ES-I3 (cell line): ENCODE measurements around the gene FAM151A.
"Not testable (repeated sequence)": the region's sequence is repeated elsewhere in the genome, so short reads cannot be mapped to it uniquely, and the experiment has no call there.

Source experiments
- H3K36me3 ChIP-seq: 2 replicates; pipeline ENCODE4 v1.6.1; 2013; ENCODE audit warnings: mild to moderate bottlenecking, low read length, control low read depth, moderate library complexity; ENCODE audit not compliant: insufficient read depth
- H3K4me1 ChIP-seq: 2 replicates; pipeline ENCODE4 v1.6.1; 2013; ENCODE audit warnings: mild to moderate bottlenecking, control low read depth, low read length; ENCODE audit not compliant: insufficient read depth
- H3K9ac ChIP-seq: 2 replicates; pipeline ENCODE4 v1.6.1; 2013; ENCODE audit warnings: low read depth, mild to moderate bottlenecking, low read length, moderate library complexity
- H3K9me3 ChIP-seq: 2 replicates; pipeline ENCODE4 v1.6.1; 2013; ENCODE audit warnings: mild to moderate bottlenecking, low read length, moderate library complexity; ENCODE audit not compliant: control insufficient read depth, insufficient read depth

FAM151A gene

DNA sequence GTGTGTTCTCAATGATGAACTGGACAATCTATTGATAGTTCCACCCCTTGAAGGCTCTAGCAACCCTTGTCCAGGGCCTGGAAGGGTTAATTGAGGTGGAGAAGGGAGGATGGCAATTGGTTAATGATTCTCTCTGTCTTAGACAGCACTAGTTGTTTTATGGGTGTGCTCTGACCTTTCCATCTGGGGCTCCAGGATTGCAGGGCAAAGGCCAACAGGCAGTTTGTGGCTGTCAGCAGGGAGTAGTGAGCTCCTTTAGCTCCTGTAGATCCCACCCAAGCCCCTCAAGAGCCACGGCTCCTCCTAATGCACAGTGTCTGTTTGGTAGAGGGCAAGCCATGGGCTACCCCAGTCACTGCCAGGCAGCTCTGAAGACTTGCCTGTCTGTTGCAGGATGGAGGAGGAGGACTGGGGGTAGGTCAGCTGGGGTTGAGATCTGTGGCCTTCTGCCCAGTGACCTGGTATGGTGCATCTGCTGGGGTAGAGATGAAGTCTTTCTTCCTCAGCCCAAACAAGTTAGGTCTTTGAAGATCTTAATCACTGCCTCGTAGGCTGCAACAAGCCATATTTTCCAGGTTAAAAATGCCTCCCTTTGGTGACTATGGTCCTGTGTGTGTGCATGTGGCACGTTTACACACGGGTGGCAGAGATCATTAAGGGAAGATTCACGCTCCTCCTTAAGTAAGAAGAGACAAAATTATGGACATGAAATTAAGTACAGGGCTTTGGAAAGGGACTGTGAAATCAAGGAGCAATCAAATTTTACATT, 26.0 kb upstream of the FAM151A start:
- H3K9me3 ChIP-seq: no peaks in the 10 kb centered on the region
- no peaks in the 10 kb centered on the region for H3K36me3 ChIP-seq
- H3K9ac ChIP-seq: no peak overlapping the region
- no peaks in the 10 kb centered on the region for H3K4me1 ChIP-seq

DNA sequence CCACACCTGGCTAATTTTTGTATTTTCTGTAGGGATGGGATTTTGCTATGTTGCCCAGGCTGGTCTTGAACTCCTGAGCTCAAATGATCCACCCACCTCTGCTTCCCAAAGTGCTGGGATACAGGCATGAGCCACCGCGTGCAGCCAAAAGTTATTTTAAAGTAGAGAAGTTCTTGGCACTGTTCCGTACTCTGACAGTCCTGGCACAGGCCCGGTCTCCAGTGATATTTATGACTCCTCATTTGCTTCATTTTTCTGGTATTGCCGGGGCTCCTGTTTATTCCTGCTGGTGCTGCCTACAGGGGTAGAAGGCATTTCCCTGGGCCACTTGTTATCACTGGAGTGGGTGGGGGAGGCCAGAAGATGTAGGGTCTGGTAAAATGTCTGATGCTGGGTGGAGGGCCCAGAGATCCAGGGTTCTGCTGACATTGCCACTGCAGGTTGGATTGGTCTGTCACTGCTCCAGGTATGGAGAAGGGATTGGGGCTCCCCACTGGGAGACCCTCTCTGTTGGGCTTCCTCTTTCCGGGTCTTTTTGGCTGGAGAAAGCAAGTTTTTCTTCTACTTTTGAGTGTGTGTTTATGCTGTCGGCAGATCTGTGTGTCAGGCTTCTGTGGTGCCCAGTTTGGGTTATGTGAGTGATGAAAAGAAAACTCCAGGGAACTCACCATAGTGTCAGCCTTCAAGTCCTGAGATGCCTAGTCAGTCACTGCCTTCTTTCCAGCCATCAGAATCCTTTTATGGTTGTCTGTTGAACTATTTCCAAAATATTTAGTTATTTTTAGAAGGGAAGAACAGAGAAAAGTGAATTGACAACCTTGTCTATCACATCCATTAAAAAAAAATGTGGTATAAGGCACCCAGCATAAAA, 22.7 kb upstream of the FAM151A start:
- H3K9ac ChIP-seq: no peak overlapping the region
- no peaks in the 10 kb centered on the region for H3K36me3 ChIP-seq
- no peaks in the 10 kb centered on the region for H3K4me1 ChIP-seq
- H3K9me3 ChIP-seq: no peaks in the 10 kb centered on the region

GRCh38 chr1:54643736-54644135, 20.4 kb upstream of the FAM151A start:
- Histone ChIP-seq H3K36me3 (no peaks in the 10 kb centered on the region), H3K4me1 (no peaks in the 10 kb centered on the region), H3K9me3 (no peaks in the 10 kb centered on the region), H3K9ac (no peak overlapping the region)

- H3K9me3 ChIP-seq: no peaks in the 10 kb centered on the region
- no peaks in the 10 kb centered on the region for H3K36me3 ChIP-seq
- H3K4me1 ChIP-seq: no peaks in the 10 kb centered on the region
- H3K9ac ChIP-seq: no peak within 1 kb of the TSS
Measured at GRCh38 chr1:54640863-54641836, 17.8 kb upstream of the FAM151A start, which contains the start of gene MROH7. Gene MROH7 (plus strand): TSS chr1:54641786. CDS start chr1:54652927, 11,141 bp downstream.

DNA sequence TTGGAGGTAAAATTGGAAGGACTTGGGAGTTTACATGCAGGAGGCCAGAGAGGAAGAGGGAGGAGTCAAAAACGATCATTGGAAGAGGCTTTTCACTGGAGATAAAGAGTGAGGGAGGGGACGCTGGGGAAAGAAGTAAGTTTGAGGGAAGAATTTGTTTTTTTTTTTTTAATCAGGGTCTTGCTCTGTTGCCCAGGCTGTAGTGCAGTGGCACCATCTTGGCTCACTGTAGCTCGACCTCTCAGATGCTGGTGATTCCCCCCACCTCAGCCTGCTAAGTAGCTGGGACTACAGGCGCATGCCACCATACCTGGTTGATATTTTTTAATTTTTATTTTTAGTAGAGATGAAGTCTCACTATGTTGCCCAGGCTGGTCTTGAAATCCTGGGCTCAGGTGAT, 17.0 kb upstream of the FAM151A start:
- H3K4me1 ChIP-seq: no peaks in the 10 kb centered on the region
- H3K36me3 ChIP-seq: no peaks in the 10 kb centered on the region
- peaks cover 3% of the 10 kb centered on the region; the same call in 1 of the 2 replicates for H3K9me3 ChIP-seq
- no peak overlapping the region for H3K9ac ChIP-seq

GRCh38 chr1:54636461-54637446, 13.4 kb upstream of the FAM151A start:
- not testable (repeated sequence) for H3K9me3 ChIP-seq, H3K9ac ChIP-seq, H3K4me1 ChIP-seq, H3K36me3 ChIP-seq

DNA sequence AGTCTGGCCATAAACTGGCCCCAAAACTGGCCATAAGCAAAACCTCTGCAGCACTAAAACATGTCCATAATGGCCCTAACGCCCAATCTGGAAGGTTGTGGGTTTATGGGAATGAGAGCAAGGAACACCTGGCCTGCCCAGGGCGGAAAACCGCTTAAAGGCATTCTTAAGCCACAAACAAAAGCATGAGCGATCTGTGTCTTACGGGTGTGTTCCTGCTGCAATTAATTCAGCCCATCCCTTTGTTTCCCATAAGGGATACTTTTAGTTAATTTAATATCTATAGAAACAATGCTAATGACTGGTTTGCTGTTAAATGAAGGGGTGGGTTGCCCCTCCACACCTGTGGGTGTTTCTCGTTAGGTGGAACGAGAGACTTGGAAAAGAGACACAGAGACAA, 12.5 kb upstream of the FAM151A start:
- not testable (repeated sequence) for H3K9ac ChIP-seq, H3K4me1 ChIP-seq, H3K9me3 ChIP-seq, H3K36me3 ChIP-seq

- Histone ChIP-seq H3K9ac (no peak overlapping the region), H3K4me1 (no peaks in the 10 kb centered on the region), H3K36me3 (no peaks in the 10 kb centered on the region), H3K9me3 (0 out of 2 replicates have a peak, but pooled peaks cover 4% of the 10 kb centered on the region)
Measured at GRCh38 chr1:54627196-54627595, 3.9 kb upstream of the FAM151A start.

DNA sequence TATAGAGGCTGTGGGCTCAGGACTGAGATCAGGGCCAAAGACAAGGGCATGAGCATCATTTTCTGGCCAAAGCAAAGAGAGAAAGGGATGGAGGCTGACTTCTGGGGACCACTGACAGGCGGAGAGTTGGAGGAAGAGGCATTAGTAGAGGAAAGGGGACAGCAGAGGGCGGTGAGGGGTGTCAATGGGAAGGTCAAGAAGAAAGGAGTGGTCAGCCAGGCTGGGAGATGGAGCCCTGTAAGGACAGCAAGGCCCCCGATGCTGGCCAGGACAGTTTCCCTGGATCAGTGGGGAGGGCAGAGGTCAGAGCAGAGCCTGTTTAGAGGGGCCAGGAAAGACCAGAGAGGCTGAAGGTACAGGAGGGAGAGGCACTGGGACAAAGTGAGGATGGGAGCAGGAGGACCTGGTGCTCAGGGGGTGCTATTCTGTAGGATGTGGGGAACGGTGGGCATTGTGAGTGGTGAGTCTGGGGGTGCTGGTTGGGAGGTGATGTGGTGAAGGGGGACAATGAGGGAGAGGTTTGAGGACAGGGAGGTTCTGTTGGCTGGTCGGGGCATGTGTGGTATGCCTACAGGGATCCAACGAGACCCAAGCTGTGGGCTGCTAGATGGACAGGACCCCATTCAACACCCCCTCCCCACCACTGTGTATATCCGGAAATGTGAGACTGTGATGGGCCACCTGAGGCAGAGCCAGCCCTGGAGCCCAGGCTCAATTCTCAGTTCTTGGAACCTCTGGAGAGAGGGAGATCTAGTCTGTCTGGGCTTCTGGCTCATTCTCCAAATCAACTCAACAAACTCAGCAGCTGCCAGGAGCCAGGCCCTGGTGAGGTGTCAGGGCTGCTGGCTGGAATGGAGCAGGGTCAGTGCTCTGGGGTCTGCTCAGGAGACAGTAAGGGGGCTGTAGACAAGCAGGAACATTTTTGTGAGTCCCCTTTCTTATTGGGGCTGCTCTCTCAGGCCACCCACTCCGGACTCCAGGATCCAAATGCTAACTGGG, 1.4 kb upstream of the FAM151A start:
- H3K9me3 ChIP-seq: 0 out of 2 replicates have a peak, but pooled peaks cover 4% of the 10 kb centered on the region
- no peak overlapping the region for H3K9ac ChIP-seq
- H3K4me1 ChIP-seq: no peaks in the 10 kb centered on the region; the same call in 1 of the 2 replicates
- no peaks in the 10 kb centered on the region for H3K36me3 ChIP-seq

GRCh38 chr1:54619749-54620148, 3.6 kb downstream of the FAM151A start:
- Histone ChIP-seq H3K36me3 (no peaks in the 10 kb centered on the region), H3K4me1 (peaks cover 8% of the 10 kb centered on the region), H3K9ac (no peak overlapping the region), H3K9me3 (no peaks in the 10 kb centered on the region)

GRCh38 chr1:54615531-54616279, 7.6 kb downstream of the FAM151A start:
- Histone ChIP-seq H3K9ac (no peak overlapping the region), H3K9me3 (no peaks in the 10 kb centered on the region), H3K36me3 (no peaks in the 10 kb centered on the region), H3K4me1 (peaks cover 13% of the 10 kb centered on the region)

GRCh38 chr1:54614563-54614962, 8.8 kb downstream of the FAM151A start:
- Histone ChIP-seq H3K9ac (no peak overlapping the region; the same call in 1 of the 2 replicates), H3K9me3 (no peaks in the 10 kb centered on the region), H3K4me1 (peaks cover 17% of the 10 kb centered on the region), H3K36me3 (no peaks in the 10 kb centered on the region)
